Measurements from ENCODE around the gene B4GALNT3.

- TF ChIP-seq CTCF (IDR thresholded peaks at IDR 0.05) (no peak), POLR2A (IDR thresholded peaks at IDR 0.05) (no peak)
Measured at GRCh38 chr12:611721-612120, 152.0 kb downstream of the B4GALNT3 start.

Measured in ovary (tissue), 3 donors.